SK-N-SH treated with all-trans-retinoic acid at 6 μM for 48 hours (cell line): ENCODE results near the gene ATP1A2.

Experiments
- ATAC-seq: fragments of 200-7000 bp; cut with Tn5 transposase; 3 replicates; pipeline ENCODE4 v1.9.1; 2020; ENCODE audit warnings: mild to moderate bottlenecking, moderate library complexity
- ARNTL ChIP-seq: fragments of 450-650 bp; formaldehyde crosslinking; IDR thresholded peaks from 2 replicates; pipeline ENCODE4 v1.5.0; 2020; ENCODE audit warnings: low read depth, mild to moderate bottlenecking, moderate library complexity, borderline replicate concordance
- BACH2 ChIP-seq: fragments of 250-450 bp; sonication (Bioruptor Pico); IDR thresholded peaks from 2 replicates; pipeline ENCODE4 v1.9.0; 2021; ENCODE audit warnings: mild to moderate bottlenecking, borderline replicate concordance
- CSDC2 ChIP-seq: fragments of 250-450 bp; sonication (Bioruptor Pico); IDR thresholded peaks from 2 replicates; pipeline ENCODE4 v1.5.0; 2020; ENCODE audit warnings: mild to moderate bottlenecking, moderate library complexity
- ESRRG ChIP-seq: fragments of 250-450 bp; sonication (Bioruptor Pico); IDR thresholded peaks from 2 replicates; pipeline ENCODE4 v1.6.1; 2021; ENCODE audit warnings: mild to moderate bottlenecking
- GLIS3 ChIP-seq: fragments of 250-450 bp; sonication (Bioruptor Pico); IDR thresholded peaks from 2 replicates; pipeline ENCODE4 v1.5.0; 2020; ENCODE audit warnings: mild to moderate bottlenecking, moderate library complexity
- ISL1 ChIP-seq: fragments of 250-450 bp; sonication (Bioruptor Pico); IDR thresholded peaks from 2 replicates; pipeline ENCODE4 v2.1.2; 2022; ENCODE audit warnings: mild to moderate bottlenecking, moderate library complexity
- OSR1 ChIP-seq: fragments of 250-450 bp; sonication (Bioruptor Pico); IDR thresholded peaks from 2 replicates; pipeline ENCODE4 v1.8.0; 2022; ENCODE audit warnings: moderate library complexity, mild to moderate bottlenecking, inconsistent platforms
- PATZ1 ChIP-seq: fragments of 250-450 bp; sonication (Bioruptor Pico); IDR thresholded peaks from 2 replicates; pipeline ENCODE4 v1.8.0; 2020; ENCODE audit warnings: mild to moderate bottlenecking, moderate library complexity, borderline replicate concordance
- PPARA ChIP-seq: fragments of 250-450 bp; sonication (Bioruptor Pico); IDR thresholded peaks from 2 replicates; pipeline ENCODE4 v1.5.0; 2020; ENCODE audit warnings: mild to moderate bottlenecking, borderline replicate concordance
- RARB ChIP-seq: fragments of 250-450 bp; sonication (Bioruptor Pico); IDR thresholded peaks from 2 replicates; pipeline ENCODE4 v1.8.0; 2021; ENCODE audit warnings: mild to moderate bottlenecking, moderate library complexity
- SNAI2 ChIP-seq: fragments of 250-450 bp; sonication (Bioruptor Pico); IDR thresholded peaks from 2 replicates; pipeline ENCODE4 v1.5.0; 2020; ENCODE audit warnings: mild to moderate bottlenecking, moderate library complexity
- TCF4 ChIP-seq: fragments of 250-450 bp; sonication (Bioruptor Pico); IDR thresholded peaks from 2 replicates; pipeline ENCODE4 v1.8.0; 2021; ENCODE audit warnings: mild to moderate bottlenecking, moderate library complexity, borderline replicate concordance
- TOX ChIP-seq: fragments of 250-450 bp; sonication (Bioruptor Pico); IDR thresholded peaks from 2 replicates; pipeline ENCODE4 v1.8.0; 2021; ENCODE audit warnings: mild to moderate bottlenecking, moderate library complexity, borderline replicate concordance
- TSHZ2 ChIP-seq: fragments of 250-450 bp; sonication (Bioruptor Pico); IDR thresholded peaks from 2 replicates; pipeline ENCODE4 v1.5.0; 2020; ENCODE audit warnings: mild to moderate bottlenecking, moderate library complexity
- ZC3H10 ChIP-seq: fragments of 250-450 bp; sonication (Bioruptor Pico); IDR thresholded peaks from 2 replicates; pipeline ENCODE4 v1.5.1; 2021; ENCODE audit warnings: mild to moderate bottlenecking, moderate library complexity
- ZFP3 ChIP-seq: fragments of 250-450 bp; sonication (Bioruptor Pico); IDR thresholded peaks from 2 replicates; pipeline ENCODE4 v1.5.0; 2020; ENCODE audit warnings: mild to moderate bottlenecking, moderate library complexity
- ZFP30 ChIP-seq: fragments of 450-650 bp; formaldehyde crosslinking; IDR thresholded peaks from 2 replicates; pipeline ENCODE4 v1.5.0; 2022; ENCODE audit warnings: mild to moderate bottlenecking, moderate library complexity
- ZNF565 ChIP-seq: fragments of 450-650 bp; formaldehyde crosslinking; conservative IDR thresholded peaks from 2 replicates; pipeline ENCODE4 v1.5.0; 2020; ENCODE audit warnings: low read depth, mild to moderate bottlenecking, moderate library complexity
- ZNF70 ChIP-seq: fragments of 450-650 bp; formaldehyde crosslinking; IDR thresholded peaks from 2 replicates; pipeline ENCODE4 v1.5.0; 2020; ENCODE audit warnings: mild to moderate bottlenecking, moderate library complexity
- ZNF8 ChIP-seq: fragments of 450-650 bp; formaldehyde crosslinking; IDR thresholded peaks from 2 replicates; pipeline ENCODE4 v1.5.0; 2020; ENCODE audit warnings: mild to moderate bottlenecking, moderate library complexity
- TF ChIP-seq, protein P1 (sequence below): fragments of 250-450 bp; sonication (Bioruptor Pico); IDR thresholded peaks from 2 replicates; pipeline ENCODE4 v1.8.0; 2021; ENCODE audit warnings: low read depth, mild to moderate bottlenecking, moderate library complexity, borderline replicate concordance
- TF ChIP-seq, protein P2 (sequence below): fragments of 250-450 bp; sonication (Bioruptor Pico); IDR thresholded peaks from 2 replicates; pipeline ENCODE4 v1.5.1; 2020; ENCODE audit warnings: low read depth, mild to moderate bottlenecking, moderate library complexity

Gene ATP1A2

GRCh38 chr1:160085686-160086455 lies 29.7 kb upstream of the ATP1A2 start:
- TF ChIP-seq ARNTL (CRISPR knock-in tag), result no peak
- TF ChIP-seq GLIS3 (CRISPR knock-in tag), result no peak
- TF ChIP-seq OSR1, result no peak
- no peak for TF ChIP-seq TCF4
- no peak for TF ChIP-seq PATZ1 (CRISPR knock-in tag)
- no peak for TF ChIP-seq BACH2
- no peak for TF ChIP-seq ZNF70
- TF ChIP-seq ZFP30 (CRISPR knock-in tag), result no peak
- no peak for TF ChIP-seq ISL1
- TF ChIP-seq ZFP3, result no peak
- TF ChIP-seq ZNF565 (CRISPR knock-in tag), result no peak
- TF ChIP-seq, protein P1, sequence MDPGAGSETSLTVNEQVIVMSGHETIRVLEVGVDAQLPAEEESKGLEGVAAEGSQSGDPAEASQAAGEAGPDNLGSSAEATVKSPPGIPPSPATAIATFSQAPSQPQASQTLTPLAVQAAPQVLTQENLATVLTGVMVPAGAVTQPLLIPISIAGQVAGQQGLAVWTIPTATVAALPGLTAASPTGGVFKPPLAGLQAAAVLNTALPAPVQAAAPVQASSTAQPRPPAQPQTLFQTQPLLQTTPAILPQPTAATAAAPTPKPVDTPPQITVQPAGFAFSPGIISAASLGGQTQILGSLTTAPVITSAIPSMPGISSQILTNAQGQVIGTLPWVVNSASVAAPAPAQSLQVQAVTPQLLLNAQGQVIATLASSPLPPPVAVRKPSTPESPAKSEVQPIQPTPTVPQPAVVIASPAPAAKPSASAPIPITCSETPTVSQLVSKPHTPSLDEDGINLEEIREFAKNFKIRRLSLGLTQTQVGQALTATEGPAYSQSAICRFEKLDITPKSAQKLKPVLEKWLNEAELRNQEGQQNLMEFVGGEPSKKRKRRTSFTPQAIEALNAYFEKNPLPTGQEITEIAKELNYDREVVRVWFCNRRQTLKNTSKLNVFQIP (CRISPR knock-in tag), result no peak
- no peak for TF ChIP-seq ESRRG (CRISPR knock-in tag)
- no peak for TF ChIP-seq RARB (CRISPR knock-in tag)
- TF ChIP-seq TOX (CRISPR knock-in tag), result no peak
- TF ChIP-seq SNAI2 (CRISPR knock-in tag), result no peak
- TF ChIP-seq TSHZ2 (CRISPR knock-in tag), result no peak
- no peak for TF ChIP-seq ZC3H10
- peak; percentile 90 for ATAC-seq

- TF ChIP-seq PPARA (no peak), CSDC2 (CRISPR knock-in tag) (no peak), ARNTL (CRISPR knock-in tag) (no peak)
- no peak for ATAC-seq
These were observed 29.1 kb upstream of the ATP1A2 start for GRCh38 chr1:160086456-160086892.

GRCh38 chr1:160087118-160087662 lies 28.4 kb upstream of the ATP1A2 start:
- TF ChIP-seq ISL1 (no peak), ZNF70 (no peak)
- TF ChIP-seq, all 23 proteins: peak for 0
- no peak for ATAC-seq

DNA sequence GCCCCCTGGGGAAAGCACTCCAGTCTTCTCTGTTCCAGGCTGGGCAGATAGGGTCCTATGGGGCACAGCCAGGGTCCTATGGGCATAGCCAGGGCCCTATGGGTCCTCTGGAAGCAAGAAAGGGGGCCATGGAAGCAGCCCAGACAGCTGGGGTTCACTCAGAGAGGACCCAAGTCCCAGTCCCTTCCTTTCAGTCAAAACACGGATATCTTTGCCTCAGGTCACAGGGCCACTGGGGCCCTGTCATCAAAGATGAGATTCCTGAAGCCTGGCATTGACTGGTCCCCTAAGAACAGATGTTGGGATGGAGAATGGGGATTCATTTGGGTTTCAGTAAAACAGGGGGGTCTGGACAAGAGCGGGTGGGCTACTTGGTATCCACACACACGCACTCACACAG lies 25.7 kb upstream of the ATP1A2 start:
- TF ChIP-seq TOX (CRISPR knock-in tag) (no peak), PATZ1 (CRISPR knock-in tag) (no peak), GLIS3 (CRISPR knock-in tag) (no peak), ZNF8 (no peak), TCF4 (no peak), ZFP30 (CRISPR knock-in tag) (no peak), RARB (CRISPR knock-in tag) (no peak), PPARA (no peak), OSR1 (no peak), ESRRG (CRISPR knock-in tag) (no peak), ZFP3 (no peak), ARNTL (CRISPR knock-in tag) (no peak), ZNF70 (no peak), ISL1 (no peak), ZC3H10 (no peak), BACH2 (no peak), CSDC2 (CRISPR knock-in tag) (no peak), SNAI2 (CRISPR knock-in tag) (no peak)
- TF ChIP-seq, protein P2, sequence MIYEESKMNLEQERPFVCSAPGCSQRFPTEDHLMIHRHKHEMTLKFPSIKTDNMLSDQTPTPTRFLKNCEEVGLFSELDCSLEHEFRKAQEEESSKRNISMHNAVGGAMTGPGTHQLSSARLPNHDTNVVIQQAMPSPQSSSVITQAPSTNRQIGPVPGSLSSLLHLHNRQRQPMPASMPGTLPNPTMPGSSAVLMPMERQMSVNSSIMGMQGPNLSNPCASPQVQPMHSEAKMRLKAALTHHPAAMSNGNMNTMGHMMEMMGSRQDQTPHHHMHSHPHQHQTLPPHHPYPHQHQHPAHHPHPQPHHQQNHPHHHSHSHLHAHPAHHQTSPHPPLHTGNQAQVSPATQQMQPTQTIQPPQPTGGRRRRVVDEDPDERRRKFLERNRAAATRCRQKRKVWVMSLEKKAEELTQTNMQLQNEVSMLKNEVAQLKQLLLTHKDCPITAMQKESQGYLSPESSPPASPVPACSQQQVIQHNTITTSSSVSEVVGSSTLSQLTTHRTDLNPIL (CRISPR knock-in tag), result no peak
- ATAC-seq, result no peak
